ENCODE data around the gene RAPGEFL1. TPM values are rescaled to one million over a fixed set of nuclear protein-coding genes. Genes with fewer than 3 reads are reported as not detected.

Gene RAPGEFL1
- total RNA-seq, 4 donors from 2014 or later, result 1.5 to 5.4 (median 2.9) TPM

DNA sequence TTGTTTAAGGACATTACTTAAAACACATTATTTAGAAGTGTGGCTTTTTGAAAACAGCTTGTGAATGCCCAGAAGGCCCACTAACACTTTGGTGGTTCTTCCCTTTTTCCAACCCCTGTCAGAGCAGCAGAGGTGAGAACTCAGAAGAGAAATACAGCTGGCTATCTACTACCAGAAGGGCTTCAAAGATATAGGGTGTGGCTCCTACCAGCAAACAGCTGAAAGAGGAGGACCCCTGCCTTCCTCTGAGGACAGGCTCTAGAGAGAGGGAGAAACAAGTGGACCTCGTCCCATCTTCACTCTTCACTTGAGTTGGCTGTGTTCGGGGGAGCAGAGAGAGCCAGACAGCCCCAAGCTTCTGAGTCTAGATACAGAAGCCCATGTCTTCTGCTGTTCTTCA lies 6.9 kb upstream of the RAPGEFL1 start:
- DNase-seq (ENCODE audit: extremely low spot score), result no peak
- peaks cover 52 to 99% (median 80%) of the 10 kb centered on the region in 4 donors for H3K36me3 ChIP-seq
- TF ChIP-seq EP300 (IDR thresholded peaks at IDR 0.05), result no peak
- no peak for TF ChIP-seq POLR2A (IDR thresholded peaks at IDR 0.05; ENCODE audit: low read depth)
- no peak for TF ChIP-seq POLR2AphosphoS5 (IDR thresholded peaks at IDR 0.05)
- TF ChIP-seq, protein P1, sequence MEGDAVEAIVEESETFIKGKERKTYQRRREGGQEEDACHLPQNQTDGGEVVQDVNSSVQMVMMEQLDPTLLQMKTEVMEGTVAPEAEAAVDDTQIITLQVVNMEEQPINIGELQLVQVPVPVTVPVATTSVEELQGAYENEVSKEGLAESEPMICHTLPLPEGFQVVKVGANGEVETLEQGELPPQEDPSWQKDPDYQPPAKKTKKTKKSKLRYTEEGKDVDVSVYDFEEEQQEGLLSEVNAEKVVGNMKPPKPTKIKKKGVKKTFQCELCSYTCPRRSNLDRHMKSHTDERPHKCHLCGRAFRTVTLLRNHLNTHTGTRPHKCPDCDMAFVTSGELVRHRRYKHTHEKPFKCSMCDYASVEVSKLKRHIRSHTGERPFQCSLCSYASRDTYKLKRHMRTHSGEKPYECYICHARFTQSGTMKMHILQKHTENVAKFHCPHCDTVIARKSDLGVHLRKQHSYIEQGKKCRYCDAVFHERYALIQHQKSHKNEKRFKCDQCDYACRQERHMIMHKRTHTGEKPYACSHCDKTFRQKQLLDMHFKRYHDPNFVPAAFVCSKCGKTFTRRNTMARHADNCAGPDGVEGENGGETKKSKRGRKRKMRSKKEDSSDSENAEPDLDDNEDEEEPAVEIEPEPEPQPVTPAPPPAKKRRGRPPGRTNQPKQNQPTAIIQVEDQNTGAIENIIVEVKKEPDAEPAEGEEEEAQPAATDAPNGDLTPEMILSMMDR (IDR thresholded peaks at IDR 0.05), result no peak
- intact Hi-C loops (cut with DNase I), result no loop called here
- no peaks in the 10 kb centered on the region for H3K9me3 ChIP-seq
- peaks cover 0 to 18% (median 14%) of the 10 kb centered on the region in 4 donors for H3K4me1 ChIP-seq
- no peak overlapping the region for H3K27ac ChIP-seq (replicated peaks in 1 of 4)
- H3K4me3 ChIP-seq, result no peak overlapping the region
- WGBS, result 77% methylated on average over 2 of the region's 2 CpGs
- no peaks in the 10 kb centered on the region for H3K27me3 ChIP-seq

GRCh38 chr17:40171750-40172149 lies 5.5 kb upstream of the RAPGEFL1 start:
- peaks cover under 1 to 19% (median 19%) of the 10 kb centered on the region in 4 donors for H3K4me1 ChIP-seq
- no peak overlapping the region for H3K4me3 ChIP-seq
- no peaks in the 10 kb centered on the region for H3K9me3 ChIP-seq
- no peak for DNase-seq (ENCODE audit: extremely low spot score)
- intact Hi-C loops (cut with DNase I), result no loop called here
- H3K27ac ChIP-seq (replicated peaks in 1 of 4), result no peak overlapping the region
- 87% methylated on average over 1 of the region's 1 CpG for WGBS
- H3K36me3 ChIP-seq, result peaks cover 58 to 99% (median 81%) of the 10 kb centered on the region in 4 donors
- H3K27me3 ChIP-seq, result no peaks in the 10 kb centered on the region
- TF ChIP-seq POLR2AphosphoS5 (IDR thresholded peaks at IDR 0.05) (no peak), POLR2A (IDR thresholded peaks at IDR 0.05; ENCODE audit: low read depth) (no peak), EP300 (IDR thresholded peaks at IDR 0.05) (no peak)
- TF ChIP-seq, protein P1 (IDR thresholded peaks at IDR 0.05), result no peak

GRCh38 chr17:40173091-40173777 lies 4.0 kb upstream of the RAPGEFL1 start:
- H3K4me1 ChIP-seq, result peaks cover 15 to 27% (median 25%) of the 10 kb centered on the region in 4 donors
- no peak overlapping the region for H3K27ac ChIP-seq (replicated peaks in 1 of 4)
- no peaks in the 10 kb centered on the region for H3K9me3 ChIP-seq
- no peak for DNase-seq (ENCODE audit: extremely low spot score)
- no peaks in the 10 kb centered on the region for H3K27me3 ChIP-seq
- no peak overlapping the region for H3K4me3 ChIP-seq
- H3K36me3 ChIP-seq, result peaks cover 43 to 86% (median 66%) of the 10 kb centered on the region in 4 donors
- intact Hi-C loops (cut with DNase I), result no loop called here
- TF ChIP-seq, protein P1 (IDR thresholded peaks at IDR 0.05), result no peak
- no peak for TF ChIP-seq EP300 (IDR thresholded peaks at IDR 0.05)
- TF ChIP-seq POLR2A (IDR thresholded peaks at IDR 0.05; ENCODE audit: low read depth), result no peak
- TF ChIP-seq POLR2AphosphoS5 (IDR thresholded peaks at IDR 0.05), result no peak
- 89% methylated on average over 4 of the region's 4 CpGs for WGBS

DNA sequence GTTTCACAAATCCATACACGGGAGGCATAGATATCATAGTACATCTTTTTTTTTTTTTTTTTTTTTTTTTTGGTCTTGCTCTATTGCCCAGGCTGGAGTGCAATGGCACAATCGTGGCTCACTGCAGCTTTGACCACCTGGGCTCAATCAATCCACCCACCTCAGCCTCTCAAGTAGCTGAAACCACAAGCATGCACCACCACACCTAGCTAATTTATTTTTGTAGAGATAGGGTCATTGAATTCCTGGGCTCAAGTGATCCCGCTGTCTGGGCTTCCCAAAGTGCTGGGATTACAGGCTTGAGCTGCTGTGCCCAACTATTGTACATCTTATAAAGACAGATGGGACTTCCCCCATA lies 3.5 kb upstream of the RAPGEFL1 start:
- H3K4me3 ChIP-seq, result no peak overlapping the region
- intact Hi-C loops (cut with DNase I), result no loop called here
- no peaks in the 10 kb centered on the region for H3K27me3 ChIP-seq
- no peak for DNase-seq (ENCODE audit: extremely low spot score)
- H3K4me1 ChIP-seq, result peaks cover 16 to 27% (median 22%) of the 10 kb centered on the region in 4 donors
- H3K36me3 ChIP-seq, result peaks cover 43 to 82% (median 62%) of the 10 kb centered on the region in 4 donors
- H3K27ac ChIP-seq (replicated peaks in 1 of 4), result no peak overlapping the region
- TF ChIP-seq, protein P1 (IDR thresholded peaks at IDR 0.05), result no peak
- TF ChIP-seq EP300 (IDR thresholded peaks at IDR 0.05), result no peak
- no peaks in the 10 kb centered on the region for H3K9me3 ChIP-seq
- 65% methylated on average over 3 of the region's 3 CpGs for WGBS

DNA sequence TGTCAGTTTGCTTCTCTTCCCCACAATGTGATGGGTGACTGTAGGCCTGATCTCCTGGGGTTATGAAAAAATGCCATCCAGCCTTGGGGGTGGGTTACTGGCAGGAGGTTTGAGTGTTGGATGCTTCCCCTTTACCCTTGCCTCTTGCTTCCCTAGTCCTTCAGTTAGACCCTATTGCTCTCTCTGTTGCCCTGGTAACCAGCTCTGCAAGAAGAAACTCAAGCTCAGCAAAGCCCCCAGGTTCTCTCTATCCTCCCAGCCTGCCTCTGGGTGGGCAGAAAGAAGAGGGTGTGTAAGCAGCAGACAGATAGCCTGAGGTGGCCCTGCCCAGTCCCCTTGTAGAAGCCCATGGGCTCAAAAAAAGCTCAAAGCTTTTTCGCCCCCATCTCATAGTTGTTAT lies 2.8 kb upstream of the RAPGEFL1 start:
- intact Hi-C loops (cut with DNase I), result no loop called here

More for the DNA sequence above, 2.8 kb upstream of the RAPGEFL1 start:
- WGBS, result 84% methylated on average over 1 of the region's 1 CpG
- DNase-seq (ENCODE audit: extremely low spot score), result no peak
- Histone ChIP-seq H3K27ac (replicated peaks in 1 of 4) (no peak overlapping the region), H3K4me1 (peaks cover 16 to 25% (median 21%) of the 10 kb centered on the region in 4 donors), H3K4me3 (no peak overlapping the region), H3K9me3 (no peaks in the 10 kb centered on the region), H3K36me3 (peaks cover 36 to 74% (median 55%) of the 10 kb centered on the region in 4 donors), H3K27me3 (no peaks in the 10 kb centered on the region)
- TF ChIP-seq, protein P1 (IDR thresholded peaks at IDR 0.05), result no peak
- TF ChIP-seq POLR2A (IDR thresholded peaks at IDR 0.05; ENCODE audit: low read depth), result no peak
- TF ChIP-seq POLR2AphosphoS5 (IDR thresholded peaks at IDR 0.05), result no peak
- no peak for TF ChIP-seq EP300 (IDR thresholded peaks at IDR 0.05)
